DND-41 (cell line): ENCODE results near the gene ERGIC1.

Experiments used
- ATAC-seq: fragments of 200-7000 bp; cut with Tn5 transposase; 3 replicates; pipeline ENCODE4 v1.9.1; 2021; ENCODE audit warnings: low read depth; ENCODE audit not compliant: insufficient read depth
- DNase-seq: peaks from one replicate; pipeline ENCODE4 v3.0.0-alpha.2; 2020
- H2AFZ ChIP-seq: 2 replicates; pipeline ENCODE4 v1.6.0; 2012; ENCODE audit warnings: low read depth, low read length
- H3K27ac ChIP-seq: 2 replicates; pipeline ENCODE4 v1.5.1; 2012; ENCODE audit warnings: low read length, inconsistent platforms
- H3K27me3 ChIP-seq: fragments of 200-600 bp; sonication (generic); 2 replicates; pipeline ENCODE4 v1.6.0; 2012; ENCODE audit warnings: low read length, mild to moderate bottlenecking, inconsistent platforms; ENCODE audit not compliant: insufficient read depth, poor library complexity
- H3K36me3 ChIP-seq: 2 replicates; pipeline ENCODE4 v1.5.1; 2012; ENCODE audit warnings: low read length, inconsistent platforms; ENCODE audit not compliant: insufficient read depth
- H3K4me1 ChIP-seq: 2 replicates; pipeline ENCODE4 v1.5.1; 2012; ENCODE audit warnings: mild to moderate bottlenecking, low read length; ENCODE audit not compliant: insufficient read depth
- H3K4me2 ChIP-seq: 2 replicates; pipeline ENCODE4 v1.6.0; 2012; ENCODE audit warnings: mild to moderate bottlenecking, moderate library complexity, low read length, inconsistent platforms; ENCODE audit not compliant: insufficient read depth
- H3K4me3 ChIP-seq, 2 experiments: fragments of 200-600 bp in 1 of 2; shearing (Covaris generic) in 1 of 2; 2 replicates each; pipeline ENCODE4 v1.5.1; 2012 to 2016; ENCODE audit warnings: inconsistent platforms in 2 of 2, low read length in 2 of 2, mild to moderate bottlenecking in 2 of 2, low read depth in 1 of 2, moderate library complexity in 1 of 2
- H3K79me2 ChIP-seq: 2 replicates; pipeline ENCODE4 v1.6.0; 2012; ENCODE audit warnings: low read length, inconsistent platforms; ENCODE audit not compliant: insufficient read depth
- H3K9ac ChIP-seq: 2 replicates; pipeline ENCODE4 v1.6.0; 2012; ENCODE audit warnings: low read depth, mild to moderate bottlenecking, inconsistent platforms, low read length, moderate library complexity
- H3K9me3 ChIP-seq: 2 replicates; pipeline ENCODE4 v1.5.1; 2012; ENCODE audit warnings: low read length, moderate library complexity, mild to moderate bottlenecking, inconsistent platforms; ENCODE audit not compliant: insufficient read depth, severe bottlenecking
- H4K20me1 ChIP-seq: 2 replicates; pipeline ENCODE4 v1.6.0; 2012; ENCODE audit warnings: low read length; ENCODE audit not compliant: insufficient read depth
- CTCF ChIP-seq: IDR thresholded peaks from 2 replicates; pipeline ENCODE4 v1.5.1; 2012; ENCODE audit warnings: borderline replicate concordance, low read length, moderate library complexity, mild to moderate bottlenecking; ENCODE audit not compliant: poor library complexity, severe bottlenecking; ENCODE audit errors: extremely low read depth
- EZH2 ChIP-seq: IDR thresholded peaks from 3 replicates; pipeline ENCODE4 v1.6.1; 2012; ENCODE audit warnings: borderline replicate concordance, low read depth, mild to moderate bottlenecking, moderate library complexity, low read length, inconsistent platforms; ENCODE audit not compliant: severe bottlenecking

Gene ERGIC1

GRCh38 chr5:172951371-172952033 is 117.5 kb downstream of the ERGIC1 start:
- H3K9ac ChIP-seq, result no peak overlapping the region
- no peaks in the 10 kb centered on the region for H3K9me3 ChIP-seq
- peaks cover 29% of the 10 kb centered on the region for H3K36me3 ChIP-seq
- no peak overlapping the region for H3K4me2 ChIP-seq
- DNase-seq (no peak), ATAC-seq (no peak)
- no peak overlapping the region for H3K27ac ChIP-seq
- no peak overlapping the region for H3K4me3 ChIP-seq
- no peak overlapping the region for H2AFZ ChIP-seq
- TF ChIP-seq EZH2, result no peak
- no peak for TF ChIP-seq CTCF
- no peaks in the 10 kb centered on the region for H3K4me1 ChIP-seq
- H3K79me2 ChIP-seq, result no peaks in the 10 kb centered on the region
- H3K27me3 ChIP-seq, result no peaks in the 10 kb centered on the region
- H4K20me1 ChIP-seq, result no peaks in the 10 kb centered on the region

- H3K9ac ChIP-seq, result no peak overlapping the region
- no peaks in the 10 kb centered on the region for H4K20me1 ChIP-seq
- H2AFZ ChIP-seq, result no peak overlapping the region
- peaks cover 27% of the 10 kb centered on the region for H3K36me3 ChIP-seq
- no peaks in the 10 kb centered on the region for H3K9me3 ChIP-seq
- H3K79me2 ChIP-seq, result no peaks in the 10 kb centered on the region
- no peaks in the 10 kb centered on the region for H3K27me3 ChIP-seq
- no peak overlapping the region for H3K4me2 ChIP-seq
- no peak for DNase-seq
- no peak overlapping the region for H3K27ac ChIP-seq
- no peak overlapping the region for H3K4me3 ChIP-seq
- no peak for ATAC-seq
- no peak for TF ChIP-seq CTCF
- TF ChIP-seq EZH2, result no peak
- H3K4me1 ChIP-seq, result no peaks in the 10 kb centered on the region
Measured at GRCh38 chr5:172952034-172952511, 118.0 kb downstream of the ERGIC1 start.

- Histone ChIP-seq H3K4me3 (no peak overlapping the region), H3K9ac (no peak overlapping the region), H4K20me1 (no peaks in the 10 kb centered on the region), H3K9me3 (no peaks in the 10 kb centered on the region), H3K27me3 (no peaks in the 10 kb centered on the region), H3K4me1 (peaks cover 4% of the 10 kb centered on the region), H3K27ac (no peak overlapping the region), H3K79me2 (no peaks in the 10 kb centered on the region), H3K36me3 (peaks cover 20% of the 10 kb centered on the region), H2AFZ (no peak overlapping the region), H3K4me2 (no peak overlapping the region)
- DNase-seq (no peak), ATAC-seq (no peak)
- TF ChIP-seq EZH2 (no peak), CTCF (no peak)
Measured at GRCh38 chr5:172953776-172954675, 120.0 kb downstream of the ERGIC1 start.
